CD4-positive, alpha-beta T cell (primary cell): Measurements from ENCODE around the gene GGNBP2. TPM values are rescaled to one million over a fixed set of nuclear protein-coding genes. Genes with fewer than 3 reads are reported as not detected.
A peak's percentile ranks its signal among the peaks of the same experiment; 100 is the strongest.

Experiments used
- ATAC-seq: fragments of 200-7000 bp; cut with Tn5 transposase; one replicate; pipeline ENCODE4 v1.10.0; 2022; ENCODE audit warnings: mild to moderate bottlenecking; ENCODE audit not compliant: poor library complexity
- CTCF ChIA-PET: fragments of 350-600 bp; sonication (Branson Sonifier 250); formaldehyde crosslinking; loops from one replicate; lab custom pipeline; 2021; ENCODE audit warnings: antibody characterized with exemption, inconsistent platforms; lab: Charles Lee
- POLR2A ChIA-PET: fragments of 350-600 bp; sonication (Branson Sonifier 250); formaldehyde crosslinking; loops from one replicate; lab custom pipeline; 2021; ENCODE audit warnings: antibody characterized with exemption, inconsistent platforms; lab: Charles Lee
- DNase-seq, 14 experiments: peaks; one replicate each; pipeline ENCODE4 v3.0.0-alpha.2; 2013 to 2020; ENCODE audit warnings: mixed read lengths in 2 of 14
- H3K27ac ChIP-seq, 2 donors: one replicate each; pipeline versions ENCODE4 v1.5.1 to v1.7.0; 2013; ENCODE audit warnings: low read length in 2 of 2, low read depth in 1 of 2, mild to moderate bottlenecking in 1 of 2
- H3K27me3 ChIP-seq, 2 experiments: 1 replicate in 1 of 2; 2 replicates in 1 of 2; pipeline versions ENCODE4 v1.6.1 to v1.7.0; 2013; ENCODE audit warnings: low read length in 2 of 2, control low read depth in 1 of 2, mild to moderate bottlenecking in 1 of 2, moderate library complexity in 1 of 2; ENCODE audit not compliant: insufficient read depth in 2 of 2, control insufficient read depth in 1 of 2
- H3K36me3 ChIP-seq: one replicate; pipeline ENCODE4 v1.6.1; 2013; ENCODE audit warnings: low read length, control low read depth; ENCODE audit not compliant: insufficient read depth
- H3K4me1 ChIP-seq: one replicate; pipeline ENCODE4 v1.6.1; 2013; ENCODE audit warnings: low read length, control low read depth; ENCODE audit not compliant: insufficient read depth
- H3K4me3 ChIP-seq: one replicate; pipeline ENCODE4 v1.5.1; 2013; ENCODE audit warnings: mild to moderate bottlenecking, low read length, moderate library complexity
- H3K9me3 ChIP-seq, 2 experiments: 1 replicate in 1 of 2; 2 replicates in 1 of 2; pipeline versions ENCODE4 v1.6.1 to v1.7.0; 2013; ENCODE audit warnings: low read length in 2 of 2, mild to moderate bottlenecking in 2 of 2, control low read depth in 1 of 2, moderate library complexity in 1 of 2; ENCODE audit not compliant: control insufficient read depth in 1 of 2, insufficient read depth in 1 of 2
- H3K27ac Mint-ChIP-seq: one replicate; pipeline ENCODE4 v1.8.0; 2020; ENCODE audit warnings: mixed read lengths
- H3K27me3 Mint-ChIP-seq: one replicate; pipeline ENCODE4 v1.8.0; 2021; ENCODE audit warnings: mixed read lengths
- H3K36me3 Mint-ChIP-seq: one replicate; pipeline ENCODE4 v1.8.0; 2021; ENCODE audit warnings: low read depth, mixed read lengths
- H3K4me1 Mint-ChIP-seq: one replicate; pipeline ENCODE4 v1.8.0; 2021; ENCODE audit warnings: low read depth, mixed read lengths
- H3K4me3 Mint-ChIP-seq: one replicate; pipeline ENCODE4 v1.8.0; 2020; ENCODE audit warnings: mild to moderate bottlenecking, mixed read lengths
- H3K9me3 Mint-ChIP-seq: one replicate; pipeline ENCODE4 v1.8.0; 2020; ENCODE audit warnings: mixed read lengths
- CTCF ChIP-seq: fragments of 200-600 bp; IDR thresholded peaks from one replicate; pipeline ENCODE4 v1.8.0; 2022; ENCODE audit warnings: antibody characterized with exemption, mild to moderate bottlenecking
- intact Hi-C, 2 experiments: fragments of 100-400 bp; cut with DNase I in 1 of 2; cut with micrococcal nuclease in 1 of 2; formaldehyde crosslinking; loops; one replicate each; pipeline versions ENCODE4 v1.15.1 to v1.9.0; 2023 to 2025; cut with DNase I, micrococcal nuclease
- total RNA-seq, 174 experiments: library from RNA in 2 of 174; stranded (reverse) in 2 of 174; gene quantifications; one replicate each; pipeline ENCODE4 v1.2.3 and lab custom pipeline; 2021 to 2026

Gene GGNBP2
- total RNA-seq, 2 experiments from 2014 or later = 216 to 228 TPM

GRCh38 chr17:36594626-36595401 is 50.1 kb downstream of the GGNBP2 start:
- Mint-ChIP-seq H3K36me3 (peaks cover 14% of the 10 kb centered on the region), H3K9me3 (no peaks in the 10 kb centered on the region), H3K4me1 (peaks cover 28% of the 10 kb centered on the region), H3K27me3 (no peaks in the 10 kb centered on the region), H3K27ac (no peak overlapping the region), H3K4me3 (peak overlapping the region; percentile 10)
- Histone ChIP-seq H3K9me3 (no peaks in the 10 kb centered on the region), H3K36me3 (no peaks in the 10 kb centered on the region), H3K27me3 (no peaks in the 10 kb centered on the region), H3K4me3 (no peak overlapping the region), H3K27ac (no peak overlapping the region), H3K4me1 (peaks cover 18% of the 10 kb centered on the region)
- no peak for ATAC-seq
- no peak for TF ChIP-seq CTCF
- CTCF ChIA-PET = interaction anchor here (1.2 kb wide), 1 partner anchor 8 kb away, joined by 4 read pairs; no protein-coding TSS in a partner anchor
- intact Hi-C loops = loop anchor here (5.0 kb wide), 3 partner anchors 48 to 108 kb away; partner anchors contain the start of genes MYO19 (in 1 of the 2), PIGW (in 1 of the 2) and ZNHIT3 (in 1 of the 2)
- POLR2A ChIA-PET = no interaction called here
- DNase-seq = no peak

- no peaks in the 10 kb centered on the region for H3K36me3 ChIP-seq
- Mint-ChIP-seq H3K36me3 (peaks cover 5% of the 10 kb centered on the region), H3K9me3 (no peaks in the 10 kb centered on the region), H3K27me3 (no peaks in the 10 kb centered on the region), H3K27ac (no peak overlapping the region), H3K4me3 (peak overlapping the region; percentile 82), H3K4me1 (peaks cover 26% of the 10 kb centered on the region)
- intact Hi-C loops = no loop called here
- ChIA-PET CTCF (no interaction called here), POLR2A (no interaction called here)
- no peak for DNase-seq
- no peak for TF ChIP-seq CTCF
- H3K27me3 ChIP-seq = no peaks in the 10 kb centered on the region
- H3K9me3 ChIP-seq = no peaks in the 10 kb centered on the region
- ATAC-seq = no peak
- no peak overlapping the region for H3K4me3 ChIP-seq
- H3K4me1 ChIP-seq = peaks cover 25% of the 10 kb centered on the region
- no peak overlapping the region for H3K27ac ChIP-seq
Measured at GRCh38 chr17:36597226-36597625, 52.5 kb downstream of the GGNBP2 start.

GRCh38 chr17:36597866-36598777 is 53.4 kb downstream of the GGNBP2 start:
- Mint-ChIP-seq H3K27ac (peak overlapping the region; percentile 36), H3K4me1 (peaks cover 27% of the 10 kb centered on the region), H3K36me3 (peaks cover 5% of the 10 kb centered on the region), H3K9me3 (no peaks in the 10 kb centered on the region), H3K4me3 (peak overlapping the region; percentile 74), H3K27me3 (no peaks in the 10 kb centered on the region)
- H3K36me3 ChIP-seq = no peaks in the 10 kb centered on the region
- TF ChIP-seq CTCF = no peak
- ATAC-seq (no peak), DNase-seq (no peak)
- H3K27me3 ChIP-seq = no peaks in the 10 kb centered on the region
- no peaks in the 10 kb centered on the region for H3K9me3 ChIP-seq
- H3K4me3 ChIP-seq = no peak overlapping the region
- intact Hi-C loops = no loop called here
- no peak overlapping the region for H3K27ac ChIP-seq
- peaks cover 24% of the 10 kb centered on the region for H3K4me1 ChIP-seq
- ChIA-PET POLR2A (no interaction called here), CTCF (no interaction called here)
